DOHH2 (cell line): Measurements from ENCODE around the gene PRM3.
A peak's percentile ranks its signal among the peaks of the same experiment; 100 is the strongest.

Experiments used
- H3F3A ChIP-seq: fragments of 200-600 bp; sonication (generic), shearing (Covaris generic); 2 replicates; pipeline ENCODE4 v1.6.0; 2016; ENCODE audit warnings: antibody characterized with exemption, mild to moderate bottlenecking; ENCODE audit not compliant: control insufficient read depth, insufficient read depth
- H3K27ac ChIP-seq: fragments of 200-600 bp; sonication (generic); 2 replicates; pipeline ENCODE4 v1.5.1; 2014; ENCODE audit warnings: low read depth, mild to moderate bottlenecking, low read length, moderate library complexity
- H3K27me3 ChIP-seq: fragments of 200-600 bp; sonication (generic); 2 replicates; pipeline ENCODE4 v1.6.1; 2014; ENCODE audit warnings: mild to moderate bottlenecking, low read length, mixed read lengths; ENCODE audit not compliant: control insufficient read depth
- H3K36me3 ChIP-seq: fragments of 200-600 bp; sonication (generic); 2 replicates; pipeline ENCODE4 v1.6.1; 2014; ENCODE audit warnings: mild to moderate bottlenecking, low read length, moderate library complexity, mixed read lengths; ENCODE audit not compliant: control insufficient read depth
- H3K4me1 ChIP-seq: fragments of 200-600 bp; sonication (generic); 2 replicates; pipeline ENCODE4 v1.6.1; 2014; ENCODE audit warnings: mild to moderate bottlenecking, low read length, mixed read lengths; ENCODE audit not compliant: control insufficient read depth
- H3K4me2 ChIP-seq: fragments of 200-600 bp; sonication (generic); 2 replicates; pipeline ENCODE4 v1.6.0; 2014; ENCODE audit warnings: mild to moderate bottlenecking, low read length, moderate library complexity
- H3K4me3 ChIP-seq: fragments of 200-600 bp; sonication (generic); 2 replicates; pipeline ENCODE4 v1.5.1; 2014; ENCODE audit warnings: mild to moderate bottlenecking, low read length, mixed read lengths
- H3K79me2 ChIP-seq: fragments of 200-600 bp; sonication (generic); 2 replicates; pipeline ENCODE4 v1.6.1; 2014; ENCODE audit warnings: mild to moderate bottlenecking, low read length, mixed read lengths; ENCODE audit not compliant: control insufficient read depth
- H3K9me2 ChIP-seq: fragments of 200-600 bp; sonication (generic); replicated peaks from 2 replicates; pipeline ENCODE4 v1.6.1; 2014; ENCODE audit warnings: mild to moderate bottlenecking, low read length, mixed read lengths; ENCODE audit not compliant: control insufficient read depth
- H3K9me3 ChIP-seq: fragments of 200-600 bp; sonication (generic); 2 replicates; pipeline ENCODE4 v1.6.1; 2014; ENCODE audit warnings: antibody characterized with exemption, low read length, mixed read lengths; ENCODE audit not compliant: control insufficient read depth, insufficient read depth
- H4K20me1 ChIP-seq: fragments of 200-600 bp; sonication (generic); 2 replicates; pipeline ENCODE4 v1.6.0; 2014; ENCODE audit warnings: low read depth, mild to moderate bottlenecking, antibody characterized with exemption, low read length, moderate library complexity; ENCODE audit not compliant: control insufficient read depth, insufficient read depth
- CTCF ChIP-seq: fragments of 200-600 bp; sonication (generic); IDR thresholded peaks from one replicate; pipeline ENCODE4 v1.5.1; 2014; ENCODE audit warnings: antibody characterized with exemption, mild to moderate bottlenecking, low read depth, low read length; ENCODE audit not compliant: poor library complexity, severe bottlenecking
- EZH2phosphoT487 ChIP-seq: fragments of 200-600 bp; sonication (generic); IDR thresholded peaks from 2 replicates; pipeline ENCODE4 v1.6.1; 2017; ENCODE audit warnings: borderline replicate concordance, mild to moderate bottlenecking, antibody characterized with exemption, low read length, moderate library complexity, mixed read lengths

The PRM3 gene

GRCh38 chr16:11259655-11260595 lies 13.5 kb downstream of the PRM3 start:
- TF ChIP-seq EZH2phosphoT487 (no peak), CTCF (no peak)
- no peaks in the 10 kb centered on the region for H4K20me1 ChIP-seq
- no peaks in the 10 kb centered on the region for H3K9me2 ChIP-seq
- H3K79me2 ChIP-seq, result peaks cover 10% of the 10 kb centered on the region
- H3K4me3 ChIP-seq, result no peak overlapping the region
- H3F3A ChIP-seq, result no peaks in the 10 kb centered on the region; the same call in 1 of the 2 replicates
- H3K27me3 ChIP-seq, result peaks cover 15% of the 10 kb centered on the region
- peaks cover 48% of the 10 kb centered on the region for H3K4me1 ChIP-seq
- H3K4me2 ChIP-seq, result no peak overlapping the region
- no peak overlapping the region for H3K27ac ChIP-seq
- H3K9me3 ChIP-seq, result no peaks in the 10 kb centered on the region
- H3K36me3 ChIP-seq, result peaks cover 7% of the 10 kb centered on the region

GRCh38 chr16:11258553-11259492 lies 14.6 kb downstream of the PRM3 start:
- no peaks in the 10 kb centered on the region for H3K9me2 ChIP-seq
- peaks cover 47% of the 10 kb centered on the region for H3K4me1 ChIP-seq
- H3K9me3 ChIP-seq, result no peaks in the 10 kb centered on the region
- peaks cover 1% of the 10 kb centered on the region; the same call in 1 of the 2 replicates for H3F3A ChIP-seq
- peaks cover 21% of the 10 kb centered on the region for H3K79me2 ChIP-seq
- H3K4me3 ChIP-seq, result no peak overlapping the region
- H3K27ac ChIP-seq, result no peak overlapping the region
- TF ChIP-seq CTCF (no peak), EZH2phosphoT487 (no peak)
- H3K36me3 ChIP-seq, result peaks cover 18% of the 10 kb centered on the region
- 0 out of 2 replicates have a peak overlapping the region, but pooled peaks have one; percentile 4 for H3K4me2 ChIP-seq
- H3K27me3 ChIP-seq, result peaks cover 18% of the 10 kb centered on the region
- H4K20me1 ChIP-seq, result peaks cover 2% of the 10 kb centered on the region

- Histone ChIP-seq H3K9me3 (no peaks in the 10 kb centered on the region), H3K4me2 (peak overlapping the region; percentile 84), H3F3A (peaks cover 14% of the 10 kb centered on the region), H3K4me3 (peak overlapping the region; percentile 78), H3K79me2 (peaks cover 36% of the 10 kb centered on the region), H4K20me1 (peaks cover 8% of the 10 kb centered on the region), H3K4me1 (peaks cover 53% of the 10 kb centered on the region), H3K27ac (no peak overlapping the region), H3K9me2 (no peaks in the 10 kb centered on the region), H3K36me3 (peaks cover 33% of the 10 kb centered on the region), H3K27me3 (peaks cover 18% of the 10 kb centered on the region)
- TF ChIP-seq EZH2phosphoT487, result no peak
- peak; percentile 79 for TF ChIP-seq CTCF
These were observed 16.1 kb downstream of the PRM3 start for GRCh38 chr16:11257131-11257938.
